ENCODE measurements around the gene PADI4.

- TF ChIP-seq CTCF (IDR thresholded peaks at IDR 0.05), result no peak
- TF ChIP-seq FOXJ3 (CRISPR knock-in tag; IDR thresholded peaks at IDR 0.05; ENCODE audit: borderline replicate concordance), result no peak
- TF ChIP-seq RELA (CRISPR knock-in tag; IDR thresholded peaks at IDR 0.05; ENCODE audit: borderline replicate concordance), result no peak
- no peak for TF ChIP-seq HMGXB4 (CRISPR knock-in tag; IDR thresholded peaks at IDR 0.05)
- TF ChIP-seq SP1 (CRISPR knock-in tag; conservative IDR thresholded peaks at IDR 0.05), result no peak
- TF ChIP-seq NR1H2 (CRISPR knock-in tag; IDR thresholded peaks at IDR 0.05), result no peak
- no peak for TF ChIP-seq IRF2 (CRISPR knock-in tag; IDR thresholded peaks at IDR 0.05; ENCODE audit: borderline replicate concordance, low read depth)
- no peak for TF ChIP-seq USF1 (CRISPR knock-in tag; IDR thresholded peaks at IDR 0.05)
- TF ChIP-seq MAX (CRISPR knock-in tag; IDR thresholded peaks at IDR 0.05), result no peak
- TF ChIP-seq ZBTB43 (CRISPR knock-in tag; IDR thresholded peaks at IDR 0.05), result no peak
- TF ChIP-seq ATF1 (CRISPR knock-in tag; IDR thresholded peaks at IDR 0.05), result no peak
Observed at GRCh38 chr1:17282836-17283235, 25.2 kb upstream of the PADI4 start.
